HG02943 (cell line): ENCODE data around the gene LRRTM4.
"Not testable (repeated sequence)": the region's sequence is repeated elsewhere in the genome, so short reads cannot be mapped to it uniquely, and the experiment has no call there.

ENCODE experiments used
- ATAC-seq: cut with Tn5 transposase; IDR thresholded peaks from one replicate; pipeline ENCODE4 v1.9.1; 2021; ENCODE audit warnings: mild to moderate bottlenecking, low read depth, moderate library complexity; ENCODE audit not compliant: unreplicated experiment

The LRRTM4 gene

GRCh38 chr2:77190721-77191346 lies 331.3 kb downstream of the LRRTM4 start:
- no peak for ATAC-seq

- ATAC-seq = no peak
These were observed 337.1 kb downstream of the LRRTM4 start for GRCh38 chr2:77185052-77185451.

GRCh38 chr2:77179297-77179696 lies 342.9 kb downstream of the LRRTM4 start:
- ATAC-seq = no peak

- not testable (repeated sequence) for ATAC-seq
These were observed 346.9 kb downstream of the LRRTM4 start for GRCh38 chr2:77175266-77175780.

GRCh38 chr2:77169426-77169825 lies 352.8 kb downstream of the LRRTM4 start:
- ATAC-seq = no peak

GRCh38 chr2:77164021-77164420 lies 358.2 kb downstream of the LRRTM4 start:
- not testable (repeated sequence) for ATAC-seq

- no peak for ATAC-seq
These were observed 361.2 kb downstream of the LRRTM4 start for GRCh38 chr2:77161009-77161408.

- no peak for ATAC-seq
These were observed 365.6 kb downstream of the LRRTM4 start for GRCh38 chr2:77156599-77156998.

- no peak for ATAC-seq
These were observed 366.7 kb downstream of the LRRTM4 start for GRCh38 chr2:77155511-77155910.

GRCh38 chr2:77149565-77149964 lies 372.6 kb downstream of the LRRTM4 start:
- no peak for ATAC-seq

- no peak for ATAC-seq
These were observed 375.0 kb downstream of the LRRTM4 start for GRCh38 chr2:77147153-77147552.

- ATAC-seq = no peak
These were observed 377.4 kb downstream of the LRRTM4 start for GRCh38 chr2:77144772-77145171.

- no peak for ATAC-seq
These were observed 380.0 kb downstream of the LRRTM4 start for GRCh38 chr2:77142141-77142540.

GRCh38 chr2:77128479-77128878 lies 393.7 kb downstream of the LRRTM4 start:
- ATAC-seq = not testable (repeated sequence)

- ATAC-seq = no peak
These were observed 394.8 kb downstream of the LRRTM4 start for GRCh38 chr2:77127345-77127744.

GRCh38 chr2:77121518-77121917 lies 400.7 kb downstream of the LRRTM4 start:
- ATAC-seq = no peak

GRCh38 chr2:77119333-77119732 lies 402.8 kb downstream of the LRRTM4 start:
- ATAC-seq = no peak

- ATAC-seq = no peak
These were observed 413.3 kb downstream of the LRRTM4 start for GRCh38 chr2:77108915-77109314.

- no peak for ATAC-seq
These were observed 417.2 kb downstream of the LRRTM4 start for GRCh38 chr2:77105008-77105407.

- ATAC-seq = no peak
These were observed 417.6 kb downstream of the LRRTM4 start for GRCh38 chr2:77104554-77104953.

GRCh38 chr2:77102927-77103326 lies 419.2 kb downstream of the LRRTM4 start:
- ATAC-seq = no peak

- ATAC-seq = no peak
These were observed 420.3 kb downstream of the LRRTM4 start for GRCh38 chr2:77101796-77102452.
